GM12878 (cell line): ENCODE results near the gene SKAP1.
"Not testable (repeated sequence)": the region's sequence is repeated elsewhere in the genome, so short reads cannot be mapped to it uniquely, and the experiment has no call there.

Experiments used
- EZH2 ChIP-seq: IDR thresholded peaks from 2 replicates; pipeline ENCODE4 v1.6.1; 2012; ENCODE audit warnings: low read depth, mild to moderate bottlenecking, control low read depth, inconsistent platforms, low read length, borderline replicate concordance; ENCODE audit not compliant: control insufficient read depth
- REST ChIP-seq: IDR thresholded peaks from 2 replicates; pipeline ENCODE4 v1.6.1; 2012; ENCODE audit warnings: mild to moderate bottlenecking, low read depth, low read length
- STAT1 ChIP-seq: fragments of 450-650 bp; conservative IDR thresholded peaks from 2 replicates; pipeline ENCODE4 v1.6.1; 2014; ENCODE audit warnings: antibody characterized with exemption, mild to moderate bottlenecking
- YBX1 ChIP-seq: fragments of 450-650 bp; IDR thresholded peaks from 2 replicates; pipeline ENCODE4 v1.6.1; 2016; ENCODE audit warnings: antibody characterized with exemption

GRCh38 chr17:48186317-48186716 lies 243.7 kb downstream of the SKAP1 start:
- TF ChIP-seq STAT1, YBX1, REST, EZH2: not testable (repeated sequence)
